SJSA1 (cell line): Measurements from ENCODE around the gene LITAFD. TPM values are rescaled to one million over a fixed set of nuclear protein-coding genes. Genes with fewer than 3 reads are reported as not detected.

Source experiments
- total RNA-seq: library from RNA; depleted of rRNA; stranded (reverse); fragments of >200 nt; shearing (Covaris generic); gene quantifications from 2 replicates; pipeline ENCODE4 v1.2.3, GENCODE V29; 2014; rRNA removed

Gene LITAFD
- total RNA-seq, 1 experiment from 2014 or later: not detected

Other genes starting within 250 kb of the LITAFD start
- 4.4 and 5.7 TPM in 2 replicates for gene ABAT, start 207.7 kb upstream of the LITAFD start, total RNA-seq
- gene TMEM186, start 84.7 kb upstream of the LITAFD start, total RNA-seq: 3.0 and 6.8 TPM in 2 replicates
- 47.9 and 50.2 TPM in 2 replicates for gene PMM2, start 84.5 kb upstream of the LITAFD start, total RNA-seq
- 162 and 182 TPM in 2 replicates for gene CARHSP1, start 13.3 kb upstream of the LITAFD start, total RNA-seq
- 35.7 and 51.5 TPM in 2 replicates for gene USP7, start 81.6 kb downstream of the LITAFD start, total RNA-seq
- 72.6 and 91.1 TPM in 2 replicates for gene HAPSTR1, start 209.3 kb downstream of the LITAFD start, total RNA-seq